GM23338 (cell line): ENCODE data around the gene ZNF665. TPM values are rescaled to one million over a fixed set of nuclear protein-coding genes. Genes with fewer than 3 reads are reported as not detected.

Experiments used
- ATAC-seq: fragments of 200-7000 bp; cut with Tn5 transposase; 3 replicates; pipeline ENCODE4 v1.9.1; 2020
- DNase-seq: peaks from one replicate; pipeline ENCODE4 v3.0.0-alpha.2; 2015; ENCODE audit warnings: low spot score
- H2AFZ ChIP-seq: fragments of 200-600 bp; sonication (generic); 2 replicates; pipeline ENCODE4 v1.8.0; 2016; ENCODE audit warnings: antibody characterized with exemption, mild to moderate bottlenecking, moderate library complexity
- H3F3A ChIP-seq: fragments of 200-600 bp; sonication (generic); replicated peaks from 2 replicates; pipeline ENCODE4 v1.8.0; 2017; ENCODE audit warnings: antibody characterized with exemption, mixed run types, low read depth
- H3K27ac ChIP-seq: fragments of 200-600 bp; sonication (generic); 2 replicates; pipeline ENCODE4 v1.6.1; 2016; ENCODE audit warnings: low read depth
- H3K27me3 ChIP-seq: fragments of 200-600 bp; sonication (generic); 2 replicates; pipeline ENCODE4 v1.8.0; 2016; ENCODE audit warnings: mild to moderate bottlenecking, mixed run types, moderate library complexity; ENCODE audit not compliant: insufficient read depth
- H3K36me3 ChIP-seq: fragments of 200-600 bp; sonication (generic); 2 replicates; pipeline ENCODE4 v1.8.0; 2016; ENCODE audit warnings: mild to moderate bottlenecking; ENCODE audit not compliant: insufficient read depth
- H3K4me1 ChIP-seq: fragments of 200-600 bp; sonication (generic); 2 replicates; pipeline ENCODE4 v1.8.0; 2016; ENCODE audit warnings: mild to moderate bottlenecking, moderate library complexity; ENCODE audit not compliant: insufficient read depth
- H3K4me2 ChIP-seq: fragments of 200-600 bp; sonication (generic); 2 replicates; pipeline ENCODE4 v1.7.1; 2017; ENCODE audit warnings: mixed run types
- H3K4me3 ChIP-seq: fragments of 200-600 bp; sonication (generic); 2 replicates; pipeline ENCODE4 v1.6.1; 2016; ENCODE audit warnings: mixed run types
- H3K79me2 ChIP-seq: fragments of 200-600 bp; sonication (generic); replicated peaks from 2 replicates; pipeline ENCODE4 v1.8.0; 2017; ENCODE audit warnings: mild to moderate bottlenecking; ENCODE audit not compliant: insufficient read depth
- H3K9me2 ChIP-seq: fragments of 200-600 bp; sonication (generic); 2 replicates; pipeline ENCODE4 v1.8.0; 2017; ENCODE audit not compliant: insufficient read depth
- H4K20me1 ChIP-seq: fragments of 200-600 bp; sonication (generic); replicated peaks from 2 replicates; pipeline ENCODE4 v1.8.0; 2017; ENCODE audit warnings: mild to moderate bottlenecking; ENCODE audit not compliant: insufficient read depth
- H3K27ac Mint-ChIP-seq: 2 replicates; pipeline ENCODE4 v1.8.0; 2020; ENCODE audit warnings: inconsistent platforms, mild to moderate bottlenecking, moderate library complexity, mixed read lengths
- H3K27me3 Mint-ChIP-seq: 3 replicates; pipeline ENCODE4 v1.8.0; 2022; ENCODE audit warnings: low read depth, mild to moderate bottlenecking, moderate library complexity, mixed read lengths, inconsistent platforms; ENCODE audit not compliant: insufficient read depth, poor library complexity
- H3K36me3 Mint-ChIP-seq: 3 replicates; pipeline ENCODE4 v1.8.0; 2021; ENCODE audit warnings: low read depth, mild to moderate bottlenecking, inconsistent platforms, moderate library complexity, mixed read lengths
- H3K4me1 Mint-ChIP-seq: 3 replicates; pipeline ENCODE4 v1.8.0; 2020; ENCODE audit warnings: mild to moderate bottlenecking, inconsistent platforms, mixed read lengths
- H3K4me3 Mint-ChIP-seq: 3 replicates; pipeline ENCODE4 v1.8.0; 2021; ENCODE audit warnings: moderate library complexity, mild to moderate bottlenecking, inconsistent platforms, mixed read lengths
- H3K9me3 Mint-ChIP-seq: 3 replicates; pipeline ENCODE4 v1.8.0; 2020; ENCODE audit warnings: moderate library complexity, mild to moderate bottlenecking, inconsistent platforms, mixed read lengths
- CREB1 ChIP-seq: fragments of 250-450 bp; sonication (Bioruptor Pico); IDR thresholded peaks from 2 replicates; pipeline ENCODE4 v1.5.0; 2020; ENCODE audit warnings: low read depth, mild to moderate bottlenecking, moderate library complexity
- CTCF ChIP-seq, 2 experiments: fragments of 200-600 bp in 1 of 2; sonication (generic) in 1 of 2; conservative IDR thresholded peaks; 2 replicates each; pipeline versions ENCODE4 v1.5.1 to v1.6.1; 2016 to 2017; ENCODE audit warnings: antibody characterized with exemption in 2 of 2, low read depth in 2 of 2, mild to moderate bottlenecking in 2 of 2, moderate library complexity in 1 of 2
- ETS1 ChIP-seq: IDR thresholded peaks from 2 replicates; pipeline ENCODE4 v1.6.1; 2016; ENCODE audit warnings: antibody characterized with exemption
- EZH2 ChIP-seq: fragments of 200-600 bp; sonication (generic); IDR thresholded peaks from one replicate; pipeline ENCODE4 v1.8.0; 2017; ENCODE audit warnings: antibody characterized with exemption, mild to moderate bottlenecking, low read depth; ENCODE audit not compliant: unreplicated experiment
- EZH2phosphoT487 ChIP-seq: fragments of 200-600 bp; sonication (generic); IDR thresholded peaks from one replicate; pipeline ENCODE4 v1.8.1; 2018; ENCODE audit warnings: antibody characterized with exemption; ENCODE audit not compliant: unreplicated experiment
- JUNB ChIP-seq: IDR thresholded peaks from one replicate; pipeline ENCODE4 v1.6.1; 2016; ENCODE audit warnings: antibody characterized with exemption; ENCODE audit not compliant: unreplicated experiment
- POLR2AphosphoS5 ChIP-seq: IDR thresholded peaks from 2 replicates; pipeline ENCODE4 v1.6.1; 2016; ENCODE audit warnings: antibody characterized with exemption, low read depth
- STAT1 ChIP-seq: IDR thresholded peaks from one replicate; pipeline ENCODE4 v1.6.1; 2016; ENCODE audit warnings: antibody characterized with exemption; ENCODE audit not compliant: unreplicated experiment
- ZNF114 ChIP-seq: fragments of 250-450 bp; sonication (Bioruptor Pico); IDR thresholded peaks from 2 replicates; pipeline ENCODE4 v1.5.0; 2020; ENCODE audit warnings: mild to moderate bottlenecking, moderate library complexity
- ZNF331 ChIP-seq: fragments of 250-450 bp; sonication (Bioruptor Pico); IDR thresholded peaks from 2 replicates; pipeline ENCODE4 v1.5.0; 2020; ENCODE audit warnings: low read depth, mild to moderate bottlenecking, moderate library complexity
- ZNF462 ChIP-seq: fragments of 250-450 bp; sonication (Bioruptor Pico); IDR thresholded peaks from 2 replicates; pipeline ENCODE4 v1.5.0; 2020; ENCODE audit warnings: mild to moderate bottlenecking, moderate library complexity
- polyA plus RNA-seq: library from polyadenylated mRNA; unstranded; fragments of >200 nt; fragmentation: Nextera tagmentation; extraction: Ambion mirVana; gene quantifications from 2 replicates; pipeline ENCODE4 v1.2.1, GENCODE V29; 2016
- total RNA-seq: library from RNA; depleted of rRNA; stranded (reverse); fragments of >200 nt; shearing (Covaris generic); gene quantifications from 2 replicates; pipeline ENCODE4 v1.2.3, GENCODE V29; 2014

ZNF665 gene
- total and polyA plus RNA-seq, 2 experiments from 2014 or later: 3.1 to 3.5 TPM

GRCh38 chr19:53147645-53148044, 45.5 kb downstream of the ZNF665 start:
- TF ChIP-seq ZNF331 (CRISPR knock-in tag): no peak
- TF ChIP-seq JUNB: no peak
- TF ChIP-seq ETS1: no peak
- no peak for TF ChIP-seq CTCF (conservative IDR thresholded peaks at IDR 0.05; ENCODE audit: low read depth in 2 of 2)
- no peak overlapping the region for H2AFZ ChIP-seq
- ATAC-seq: no peak
- DNase-seq: no peak
- H3K27ac Mint-ChIP-seq: no peak overlapping the region
- no peak overlapping the region for H3K4me3 Mint-ChIP-seq
- no peaks in the 10 kb centered on the region for H3K9me2 ChIP-seq
- H3K4me1 Mint-ChIP-seq: no peaks in the 10 kb centered on the region
- H4K20me1 ChIP-seq: 0 out of 2 replicates have a peak, but pooled peaks cover 3% of the 10 kb centered on the region
- H3K4me1 ChIP-seq: no peaks in the 10 kb centered on the region
- no peaks in the 10 kb centered on the region for H3K27me3 ChIP-seq
- no peak overlapping the region for H3K27ac ChIP-seq
- no peaks in the 10 kb centered on the region for H3F3A ChIP-seq
- H3K79me2 ChIP-seq: no peaks in the 10 kb centered on the region
- H3K4me3 ChIP-seq: no peak overlapping the region
- peaks cover 3% of the 10 kb centered on the region for H3K27me3 Mint-ChIP-seq
- H3K9me3 Mint-ChIP-seq: peaks cover 57% of the 10 kb centered on the region
- H3K36me3 Mint-ChIP-seq: peaks cover 94% of the 10 kb centered on the region
- peaks cover 34% of the 10 kb centered on the region for H3K36me3 ChIP-seq
- no peak overlapping the region for H3K4me2 ChIP-seq

GRCh38 chr19:53140351-53140750, 52.8 kb downstream of the ZNF665 start:
- H2AFZ ChIP-seq: no peak overlapping the region
- H3K79me2 ChIP-seq: no peaks in the 10 kb centered on the region
- ATAC-seq: no peak
- no peaks in the 10 kb centered on the region for H4K20me1 ChIP-seq
- H3K36me3 ChIP-seq: peaks cover 35% of the 10 kb centered on the region
- H3K36me3 Mint-ChIP-seq: peaks cover 75% of the 10 kb centered on the region
- no peak overlapping the region for H3K4me3 Mint-ChIP-seq
- H3K9me2 ChIP-seq: 0 out of 2 replicates have a peak, but pooled peaks cover 3% of the 10 kb centered on the region
- H3K27ac ChIP-seq: no peak overlapping the region
- H3K4me3 ChIP-seq: no peak overlapping the region
- no peaks in the 10 kb centered on the region for H3K4me1 Mint-ChIP-seq
- no peak overlapping the region for H3K27ac Mint-ChIP-seq
- H3K27me3 Mint-ChIP-seq: peaks cover 3% of the 10 kb centered on the region
- no peak for DNase-seq
- H3F3A ChIP-seq: no peaks in the 10 kb centered on the region
- no peaks in the 10 kb centered on the region for H3K27me3 ChIP-seq
- H3K4me1 ChIP-seq: no peaks in the 10 kb centered on the region
- H3K4me2 ChIP-seq: no peak overlapping the region
- H3K9me3 Mint-ChIP-seq: peaks cover 74% of the 10 kb centered on the region
- TF ChIP-seq EZH2phosphoT487 (no peak), ZNF462 (CRISPR knock-in tag) (no peak), ZNF114 (CRISPR knock-in tag) (no peak), ETS1 (no peak), CREB1 (CRISPR knock-in tag) (no peak), JUNB (no peak), POLR2AphosphoS5 (no peak), EZH2 (no peak), STAT1 (no peak)
